SK-N-SH treated with all-trans-retinoic acid at 6 μM for 48 hours (cell line): ENCODE measurements around the gene ZFHX3.

Experiments
- CREB5 ChIP-seq: fragments of 250-450 bp; sonication (Bioruptor Pico); IDR thresholded peaks from 2 replicates; pipeline ENCODE4 v1.5.1; 2020; ENCODE audit warnings: low read depth, mild to moderate bottlenecking, moderate library complexity
- CSDC2 ChIP-seq: fragments of 250-450 bp; sonication (Bioruptor Pico); IDR thresholded peaks from 2 replicates; pipeline ENCODE4 v1.5.0; 2020; ENCODE audit warnings: mild to moderate bottlenecking, moderate library complexity
- GLIS3 ChIP-seq: fragments of 250-450 bp; sonication (Bioruptor Pico); IDR thresholded peaks from 2 replicates; pipeline ENCODE4 v1.5.0; 2020; ENCODE audit warnings: mild to moderate bottlenecking, moderate library complexity
- PATZ1 ChIP-seq: fragments of 250-450 bp; sonication (Bioruptor Pico); IDR thresholded peaks from 2 replicates; pipeline ENCODE4 v1.8.0; 2020; ENCODE audit warnings: mild to moderate bottlenecking, moderate library complexity, borderline replicate concordance
- RARB ChIP-seq: fragments of 250-450 bp; sonication (Bioruptor Pico); IDR thresholded peaks from 2 replicates; pipeline ENCODE4 v1.8.0; 2021; ENCODE audit warnings: mild to moderate bottlenecking, moderate library complexity
- SNAI2 ChIP-seq: fragments of 250-450 bp; sonication (Bioruptor Pico); IDR thresholded peaks from 2 replicates; pipeline ENCODE4 v1.5.0; 2020; ENCODE audit warnings: mild to moderate bottlenecking, moderate library complexity
- TCF4 ChIP-seq: fragments of 250-450 bp; sonication (Bioruptor Pico); IDR thresholded peaks from 2 replicates; pipeline ENCODE4 v1.8.0; 2021; ENCODE audit warnings: mild to moderate bottlenecking, moderate library complexity, borderline replicate concordance
- ZC3H10 ChIP-seq: fragments of 250-450 bp; sonication (Bioruptor Pico); IDR thresholded peaks from 2 replicates; pipeline ENCODE4 v1.5.1; 2021; ENCODE audit warnings: mild to moderate bottlenecking, moderate library complexity
- ZFP3 ChIP-seq: fragments of 250-450 bp; sonication (Bioruptor Pico); IDR thresholded peaks from 2 replicates; pipeline ENCODE4 v1.5.0; 2020; ENCODE audit warnings: mild to moderate bottlenecking, moderate library complexity
- ZFP30 ChIP-seq: fragments of 450-650 bp; formaldehyde crosslinking; IDR thresholded peaks from 2 replicates; pipeline ENCODE4 v1.5.0; 2022; ENCODE audit warnings: mild to moderate bottlenecking, moderate library complexity
- ZNF565 ChIP-seq: fragments of 450-650 bp; formaldehyde crosslinking; conservative IDR thresholded peaks from 2 replicates; pipeline ENCODE4 v1.5.0; 2020; ENCODE audit warnings: low read depth, mild to moderate bottlenecking, moderate library complexity
- ZNF8 ChIP-seq: fragments of 450-650 bp; formaldehyde crosslinking; IDR thresholded peaks from 2 replicates; pipeline ENCODE4 v1.5.0; 2020; ENCODE audit warnings: mild to moderate bottlenecking, moderate library complexity
- TF ChIP-seq, protein P1 (sequence below): fragments of 250-450 bp; sonication (Bioruptor Pico); IDR thresholded peaks from 2 replicates; pipeline ENCODE4 v1.5.1; 2021; ENCODE audit warnings: mild to moderate bottlenecking, moderate library complexity

- TF ChIP-seq PATZ1, result no peak
- no peak for TF ChIP-seq SNAI2 (CRISPR knock-in tag)
- TF ChIP-seq GLIS3 (CRISPR knock-in tag), result no peak
- TF ChIP-seq ZFP3 (CRISPR knock-in tag), result no peak
- no peak for TF ChIP-seq ZFP30
- TF ChIP-seq, protein P1, sequence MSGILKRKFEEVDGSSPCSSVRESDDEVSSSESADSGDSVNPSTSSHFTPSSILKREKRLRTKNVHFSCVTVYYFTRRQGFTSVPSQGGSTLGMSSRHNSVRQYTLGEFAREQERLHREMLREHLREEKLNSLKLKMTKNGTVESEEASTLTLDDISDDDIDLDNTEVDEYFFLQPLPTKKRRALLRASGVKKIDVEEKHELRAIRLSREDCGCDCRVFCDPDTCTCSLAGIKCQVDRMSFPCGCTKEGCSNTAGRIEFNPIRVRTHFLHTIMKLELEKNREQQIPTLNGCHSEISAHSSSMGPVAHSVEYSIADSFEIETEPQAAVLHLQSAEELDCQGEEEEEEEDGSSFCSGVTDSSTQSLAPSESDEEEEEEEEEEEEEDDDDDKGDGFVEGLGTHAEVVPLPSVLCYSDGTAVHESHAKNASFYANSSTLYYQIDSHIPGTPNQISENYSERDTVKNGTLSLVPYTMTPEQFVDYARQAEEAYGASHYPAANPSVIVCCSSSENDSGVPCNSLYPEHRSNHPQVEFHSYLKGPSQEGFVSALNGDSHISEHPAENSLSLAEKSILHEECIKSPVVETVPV (CRISPR knock-in tag), result no peak
- TF ChIP-seq ZNF565 (CRISPR knock-in tag), result no peak
- TF ChIP-seq TCF4 (CRISPR knock-in tag), result no peak
- TF ChIP-seq ZNF8 (CRISPR knock-in tag), result no peak
- TF ChIP-seq CREB5 (CRISPR knock-in tag), result no peak
- TF ChIP-seq ZC3H10, result no peak
- TF ChIP-seq CSDC2 (CRISPR knock-in tag), result no peak
- no peak for TF ChIP-seq RARB (CRISPR knock-in tag)
Measured at GRCh38 chr16:72800524-72801161, 247.3 kb downstream of the ZFHX3 start.
